ENCODE data around the gene RASSF4.
A peak's percentile ranks its signal among the peaks of the same experiment; 100 is the strongest.

The RASSF4 gene

DNA sequence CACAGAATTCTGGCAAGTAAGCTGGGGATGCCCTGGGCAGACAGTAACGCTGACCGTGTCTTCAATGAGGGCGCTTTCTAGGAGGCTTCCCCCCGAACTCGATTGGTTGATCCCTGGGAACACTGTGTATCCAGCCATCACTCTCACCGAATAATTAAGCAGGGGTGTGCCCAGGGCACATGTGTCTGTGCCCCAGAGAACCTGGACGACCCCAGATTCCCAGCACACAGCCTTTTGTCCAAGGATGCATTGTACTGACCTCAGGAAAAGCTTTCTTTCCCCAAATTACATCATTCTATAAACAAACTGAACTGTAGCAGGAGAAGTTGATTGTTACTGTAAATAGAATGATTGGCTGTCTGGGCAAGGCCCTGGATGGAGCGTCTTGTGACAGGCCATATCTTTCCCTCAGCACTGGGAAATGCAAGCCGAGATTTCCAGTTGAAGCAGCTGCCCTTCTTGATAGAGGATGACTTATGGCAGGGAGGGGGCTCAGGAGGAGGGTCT lies 25.6 kb downstream of the RASSF4 start:
- Histone ChIP-seq H3K9me3 (replicated peaks in 1 of 11) (no peaks in the 10 kb centered on the region), H4K20me1 (peaks cover 0 to 100% (median 9%) of the 10 kb centered on the region in 11 experiments; a peak in 10 of 22 replicates), H3K27me3 (no peaks in the 10 kb centered on the region), H3K27ac (no peak overlapping the region), H3K4me1 (peaks cover 42 to 69% (median 52%) of the 10 kb centered on the region in 10 experiments), H3K36me3 (peaks cover 0 to 100% (median 52%) of the 10 kb centered on the region in 11 experiments; a peak in 18 of 22 replicates), H3K9ac (no peak overlapping the region), H3K4me2 (no peak overlapping the region), H3K4me3 (no peak overlapping the region)
- no peak for TF ChIP-seq Cebpa-rat (IDR thresholded peaks at IDR 0.05)

DNA sequence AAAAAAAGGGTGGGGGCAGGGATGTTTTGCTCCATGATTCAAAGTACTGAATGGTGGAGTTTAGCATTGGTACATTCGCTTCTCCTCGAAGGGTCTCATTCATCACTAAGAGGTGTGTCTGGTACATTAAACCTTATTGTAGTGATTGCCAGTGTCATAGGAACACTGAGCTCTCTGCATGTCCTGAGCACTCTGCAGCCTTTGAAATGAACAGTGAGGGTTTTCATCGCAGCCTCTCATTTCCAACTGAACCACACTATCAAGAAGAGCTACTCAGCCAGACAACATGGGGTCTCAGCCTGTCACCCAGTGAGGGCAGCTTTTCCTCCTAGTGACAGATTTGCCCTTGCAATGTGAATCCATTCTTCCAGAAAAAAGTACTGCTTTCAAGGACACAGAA lies 26.6 kb downstream of the RASSF4 start:
- Histone ChIP-seq H3K4me2 (0 out of 22 replicates have a peak overlapping the region, but pooled peaks of 1 of the 11 experiments have one; percentile 16), H4K20me1 (peaks cover 0 to 100% (median 9%) of the 10 kb centered on the region in 11 experiments; a peak in 10 of 22 replicates), H3K36me3 (peaks cover 0 to 100% (median 59%) of the 10 kb centered on the region in 11 experiments; a peak in 18 of 22 replicates), H3K9me3 (replicated peaks in 1 of 11) (no peaks in the 10 kb centered on the region), H3K4me3 (no peak overlapping the region), H3K4me1 (peaks cover 38 to 69% (median 52%) of the 10 kb centered on the region in 10 experiments), H3K9ac (no peak overlapping the region), H3K27ac (no peak overlapping the region), H3K27me3 (no peaks in the 10 kb centered on the region)
- no peak for TF ChIP-seq Cebpa-rat (IDR thresholded peaks at IDR 0.05)

DNA sequence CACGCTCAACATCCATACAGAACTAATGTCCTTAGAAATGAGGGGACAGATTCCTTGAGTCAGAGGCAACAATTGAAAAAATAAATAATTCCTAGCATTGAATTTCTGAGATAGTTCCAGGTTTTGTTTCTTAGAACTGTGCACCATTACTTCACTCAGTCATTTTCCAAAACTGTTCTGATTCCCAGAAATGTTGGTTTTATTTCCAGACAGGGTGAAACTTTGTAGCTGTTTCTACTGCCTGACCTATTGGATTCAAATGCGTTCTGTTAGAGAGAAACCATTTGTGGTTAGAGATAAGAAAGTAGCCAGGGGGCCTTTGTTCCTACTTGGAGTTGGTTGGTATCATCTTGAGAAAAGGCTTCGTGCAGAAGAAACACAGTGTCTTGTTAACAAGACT lies 27.1 kb downstream of the RASSF4 start:
- H3K4me2 ChIP-seq: peak overlapping the region in 3 of 11 experiments; percentile 4 to 19 (median 16); a peak in 1 of 22 replicates
- peaks cover 0 to 100% (median 64%) of the 10 kb centered on the region in 11 experiments; a peak in 18 of 22 replicates for H3K36me3 ChIP-seq
- H3K4me1 ChIP-seq: peaks cover 38 to 69% (median 52%) of the 10 kb centered on the region in 10 experiments
- no peak overlapping the region for H3K4me3 ChIP-seq
- H3K27ac ChIP-seq: no peak overlapping the region
- H4K20me1 ChIP-seq: peaks cover 0 to 100% (median 6%) of the 10 kb centered on the region in 11 experiments; a peak in 10 of 22 replicates
- TF ChIP-seq Cebpa-rat (IDR thresholded peaks at IDR 0.05): no peak
- H3K9ac ChIP-seq: no peak overlapping the region
- H3K9me3 ChIP-seq (replicated peaks in 1 of 11): no peaks in the 10 kb centered on the region
- H3K27me3 ChIP-seq: no peaks in the 10 kb centered on the region

DNA sequence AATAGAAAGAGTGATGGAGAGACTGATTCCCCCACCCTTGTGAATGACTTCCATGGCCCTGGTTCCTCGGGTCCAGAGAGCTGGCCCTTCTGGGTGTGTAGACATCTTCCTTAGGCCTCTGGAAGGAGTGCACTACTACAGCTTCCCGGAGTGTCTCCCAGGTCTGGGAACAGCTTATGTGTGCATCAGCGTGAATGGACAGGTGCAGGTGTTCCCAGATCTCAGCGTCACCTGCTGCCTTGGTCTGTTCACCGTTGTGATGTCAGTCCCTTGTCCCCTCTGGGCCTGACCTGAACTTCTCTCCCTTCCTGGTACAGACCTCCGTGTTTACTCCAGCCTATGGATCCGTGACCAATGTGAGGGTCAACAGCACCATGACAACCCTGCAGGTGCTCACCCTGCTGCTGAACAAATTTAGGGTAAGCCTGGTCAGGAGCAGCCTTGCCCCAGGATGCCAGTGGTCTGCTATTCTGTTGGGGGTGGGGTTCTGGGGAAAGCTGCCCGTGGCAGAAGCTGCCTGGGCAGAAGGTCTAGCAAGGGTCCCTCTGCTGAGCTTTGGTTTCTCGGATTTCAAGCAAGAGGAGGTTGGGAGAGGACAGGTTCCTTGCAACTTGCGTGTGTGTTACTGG lies 29.5 kb downstream of the RASSF4 start:
- Histone ChIP-seq H3K4me2 (peak overlapping the region in 8 of 11 experiments; percentile 15 to 95 (median 46); a peak in 12 of 22 replicates), H3K4me1 (peaks cover 48 to 69% (median 57%) of the 10 kb centered on the region in 10 experiments), H4K20me1 (peaks cover 0 to 100% (median 0%) of the 10 kb centered on the region in 11 experiments; a peak in 9 of 22 replicates), H3K27ac (no peak overlapping the region), H3K4me3 (no peak overlapping the region), H3K27me3 (no peaks in the 10 kb centered on the region), H3K36me3 (peaks cover 0 to 100% (median 80%) of the 10 kb centered on the region in 11 experiments; a peak in 18 of 22 replicates), H3K9ac (0 out of 22 replicates have a peak overlapping the region, but pooled peaks of 1 of the 11 experiments have one; percentile 16), H3K9me3 (replicated peaks in 1 of 11) (no peaks in the 10 kb centered on the region)
- no peak for TF ChIP-seq Cebpa-rat (IDR thresholded peaks at IDR 0.05)

DNA sequence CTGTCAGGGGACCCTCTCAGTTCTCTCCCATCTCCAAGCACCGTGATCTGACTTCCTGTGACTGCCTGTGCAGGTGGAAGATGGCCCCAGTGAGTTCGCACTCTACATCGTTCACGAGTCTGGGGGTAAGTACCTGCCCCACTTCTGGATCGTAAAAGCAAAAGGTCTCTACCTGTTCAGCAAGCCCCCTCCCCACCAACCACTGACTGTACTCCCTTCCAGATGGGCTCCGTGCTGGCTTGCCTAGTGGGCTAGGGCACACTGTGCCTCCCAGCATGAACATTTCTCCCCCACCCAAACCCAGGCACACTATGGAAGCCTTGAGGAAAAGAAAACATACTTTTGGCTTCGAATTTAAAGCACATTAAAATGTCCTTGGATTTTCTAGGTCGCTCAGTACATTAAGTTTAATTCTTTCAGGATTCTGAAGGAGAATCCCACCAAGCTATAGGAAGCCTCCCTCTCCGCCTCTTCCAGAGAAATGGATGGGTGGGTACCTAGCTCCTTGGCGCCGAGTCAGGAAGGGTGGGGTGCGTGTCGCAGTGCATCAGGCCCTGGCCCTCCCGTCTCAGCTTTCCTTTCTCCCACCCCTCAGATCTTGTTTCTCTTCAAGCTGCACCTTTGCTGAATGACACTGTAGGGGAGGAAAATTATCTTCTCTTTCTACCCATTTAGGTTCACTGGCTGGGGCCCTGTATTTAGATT lies 30.1 kb downstream of the RASSF4 start:
- TF ChIP-seq Cebpa-rat (IDR thresholded peaks at IDR 0.05): no peak
- peak overlapping the region in 1 of 11 experiments; percentile 16; a peak in 1 of 22 replicates for H3K9ac ChIP-seq
- H3K9me3 ChIP-seq (replicated peaks in 1 of 11): no peaks in the 10 kb centered on the region
- H3K4me1 ChIP-seq: peaks cover 55 to 69% (median 62%) of the 10 kb centered on the region in 10 experiments
- peak overlapping the region in 8 of 11 experiments; percentile 17 to 95 (median 46); a peak in 13 of 22 replicates for H3K4me2 ChIP-seq
- no peak overlapping the region for H3K4me3 ChIP-seq
- H3K27ac ChIP-seq: no peak overlapping the region; a peak in 1 of 22 replicates
- H3K27me3 ChIP-seq: no peaks in the 10 kb centered on the region
- H4K20me1 ChIP-seq: peaks cover 0 to 100% (median 0%) of the 10 kb centered on the region in 11 experiments; a peak in 9 of 22 replicates
- H3K36me3 ChIP-seq: peaks cover 0 to 100% (median 73%) of the 10 kb centered on the region in 11 experiments; a peak in 18 of 22 replicates

DNA sequence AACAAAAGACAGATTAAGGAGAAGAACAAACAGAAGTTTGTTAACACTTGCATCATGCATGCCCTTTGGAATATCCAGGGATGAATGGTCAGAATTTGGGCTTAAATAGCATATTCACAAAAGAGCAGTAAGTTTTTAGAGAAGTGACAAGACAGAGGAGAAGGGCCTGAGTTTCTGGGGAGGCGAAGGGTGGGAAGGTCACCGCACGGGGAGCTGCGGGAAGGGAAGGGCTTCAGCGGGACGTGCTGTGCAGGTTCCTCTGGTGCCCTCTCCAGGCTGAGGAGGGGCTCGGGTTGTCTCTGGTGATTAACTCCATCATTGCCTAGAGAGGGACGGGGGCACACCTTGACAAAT lies 30.7 kb downstream of the RASSF4 start:
- no peak overlapping the region for H3K4me3 ChIP-seq
- peaks cover 0 to 100% (median 68%) of the 10 kb centered on the region in 11 experiments; a peak in 16 of 22 replicates for H3K36me3 ChIP-seq
- no peaks in the 10 kb centered on the region for H3K9me3 ChIP-seq (replicated peaks in 1 of 11)
- peaks cover 0 to 100% (median 0%) of the 10 kb centered on the region in 11 experiments; a peak in 9 of 22 replicates for H4K20me1 ChIP-seq
- H3K9ac ChIP-seq: no peak overlapping the region
- no peak for TF ChIP-seq Cebpa-rat (IDR thresholded peaks at IDR 0.05)
- peak overlapping the region in 8 of 11 experiments; percentile 17 to 95 (median 62); a peak in 12 of 22 replicates for H3K4me2 ChIP-seq
- no peaks in the 10 kb centered on the region for H3K27me3 ChIP-seq
- H3K27ac ChIP-seq: no peak overlapping the region; a peak in 1 of 22 replicates
- H3K4me1 ChIP-seq: peaks cover 61 to 75% (median 68%) of the 10 kb centered on the region in 10 experiments

DNA sequence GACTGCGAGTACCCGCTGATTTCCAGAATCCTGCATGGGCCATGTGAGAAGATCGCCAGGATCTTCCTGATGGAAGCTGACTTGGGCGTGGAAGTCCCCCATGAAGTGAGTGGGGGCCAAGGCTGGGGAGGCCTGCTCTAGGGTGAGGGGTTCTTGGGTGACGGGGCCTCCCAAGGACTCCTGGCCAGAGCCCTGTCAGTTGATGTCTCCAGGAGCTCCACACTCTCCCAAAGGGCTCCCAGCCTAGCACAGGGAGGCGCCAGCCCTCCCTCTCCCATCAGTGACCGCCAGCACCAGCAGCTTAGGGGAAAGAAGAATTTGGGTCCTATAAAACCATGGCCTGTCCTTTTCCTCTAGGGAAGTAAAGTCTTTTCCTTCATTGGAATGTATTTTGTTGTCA lies 31.4 kb downstream of the RASSF4 start:
- Histone ChIP-seq H3K9ac (0 out of 22 replicates have a peak overlapping the region, but pooled peaks of 2 of the 11 experiments have one; percentile 21 to 30), H3K4me3 (no peak overlapping the region), H3K27me3 (no peaks in the 10 kb centered on the region), H3K27ac (no peak overlapping the region), H3K4me2 (peak overlapping the region in 8 of 11 experiments; percentile 17 to 95 (median 62); a peak in 11 of 22 replicates), H3K4me1 (peaks cover 67 to 81% (median 74%) of the 10 kb centered on the region in 10 experiments), H4K20me1 (peaks cover 0 to 98% (median 0%) of the 10 kb centered on the region in 11 experiments; a peak in 9 of 22 replicates), H3K36me3 (peaks cover 0 to 95% (median 61%) of the 10 kb centered on the region in 11 experiments; a peak in 13 of 22 replicates), H3K9me3 (replicated peaks in 1 of 11) (no peaks in the 10 kb centered on the region)
- TF ChIP-seq Cebpa-rat (IDR thresholded peaks at IDR 0.05): no peak

DNA sequence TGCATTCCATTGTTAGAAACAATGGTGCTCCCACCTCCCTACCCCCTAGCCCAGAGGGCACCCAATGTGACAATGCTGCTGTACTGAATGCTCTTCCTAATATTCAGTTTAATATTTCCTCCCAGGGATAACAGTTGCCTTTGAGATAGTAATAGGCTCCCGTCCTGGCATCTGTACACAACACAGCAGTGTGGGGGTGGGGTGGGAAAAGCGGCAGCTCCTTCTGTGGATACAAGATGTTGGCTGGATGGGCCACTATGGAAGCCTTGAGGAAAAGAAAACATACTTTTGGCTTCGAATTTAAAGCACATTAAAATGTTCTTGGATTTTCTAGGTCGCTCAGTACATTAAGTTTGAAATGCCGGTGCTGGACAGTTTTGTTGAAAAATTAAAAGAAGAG lies 32.0 kb downstream of the RASSF4 start:
- TF ChIP-seq Cebpa-rat (IDR thresholded peaks at IDR 0.05): no peak
- Histone ChIP-seq H3K27me3 (no peaks in the 10 kb centered on the region), H3K36me3 (peaks cover 0 to 89% (median 55%) of the 10 kb centered on the region in 11 experiments; a peak in 12 of 22 replicates), H3K9ac (0 out of 22 replicates have a peak overlapping the region, but pooled peaks of 1 of the 11 experiments have one; percentile 21), H3K4me2 (peak overlapping the region in 9 of 11 experiments; percentile 14 to 95 (median 86); a peak in 10 of 22 replicates), H3K4me1 (peaks cover 73 to 83% (median 80%) of the 10 kb centered on the region in 10 experiments), H3K9me3 (replicated peaks in 1 of 11) (no peaks in the 10 kb centered on the region), H3K4me3 (no peak overlapping the region), H4K20me1 (peaks cover 0 to 96% (median 0%) of the 10 kb centered on the region in 11 experiments; a peak in 9 of 22 replicates), H3K27ac (no peak overlapping the region)

All from BLaER1 treated with 17β-estradiol and CSF1 and Interleukin-3, amounts not matched to agents 10 nM and 100 nM (cell line).